GM12878 (cell line): Measurements from ENCODE around the gene JCHAIN. TPM values are rescaled to one million over a fixed set of nuclear protein-coding genes. Genes with fewer than 3 reads are reported as not detected.

ENCODE experiments used
- ATF3 ChIP-seq: IDR thresholded peaks from 2 replicates; pipeline ENCODE4 v1.6.1; 2011; ENCODE audit warnings: low read depth, mild to moderate bottlenecking, low read length, moderate library complexity, borderline replicate concordance; ENCODE audit errors: extremely low read depth
- BHLHE40 ChIP-seq, 2 experiments: fragments of 450-650 bp in 1 of 2; IDR thresholded peaks; 2 replicates each; pipeline ENCODE4 v1.6.1; 2011 to 2017; ENCODE audit warnings: low read depth in 2 of 2, borderline replicate concordance in 1 of 2, improper control_type of control experiment in 1 of 2, low read length in 1 of 2, mild to moderate bottlenecking in 1 of 2
- CBX3 ChIP-seq: fragments of 200-600 bp; sonication (generic); IDR thresholded peaks from 2 replicates; pipeline ENCODE4 v1.6.1; 2016; ENCODE audit warnings: low read depth, borderline replicate concordance
- DPF2 ChIP-seq: fragments of 450-650 bp; IDR thresholded peaks from 2 replicates; pipeline ENCODE4 v1.6.1; 2017; ENCODE audit warnings: mild to moderate bottlenecking
- E4F1 ChIP-seq: fragments of 450-650 bp; IDR thresholded peaks from 2 replicates; pipeline ENCODE4 v1.6.1; 2018; ENCODE audit warnings: borderline replicate concordance, mild to moderate bottlenecking; ENCODE audit not compliant: partially characterized antibody
- FOS ChIP-seq: IDR thresholded peaks from 3 replicates; pipeline ENCODE4 v1.6.1; 2011; ENCODE audit warnings: borderline replicate concordance; ENCODE audit not compliant: insufficient read length; ENCODE audit errors: extremely low read depth
- FOXK2 ChIP-seq: fragments of 450-650 bp; IDR thresholded peaks from 2 replicates; pipeline ENCODE4 v1.6.1; 2017; ENCODE audit warnings: mild to moderate bottlenecking, moderate library complexity
- HCFC1 ChIP-seq: fragments of 150-350 bp; IDR thresholded peaks from 2 replicates; pipeline ENCODE4 v1.6.1; 2014; ENCODE audit warnings: low read length
- HSF1 ChIP-seq: fragments of 150-350 bp; IDR thresholded peaks from 2 replicates; pipeline ENCODE4 v1.6.1; 2014; ENCODE audit warnings: mild to moderate bottlenecking, low read depth, low read length
- IKZF2 ChIP-seq, 2 experiments: fragments of 450-650 bp; IDR thresholded peaks; 2 replicates each; pipeline ENCODE4 v1.6.1; 2017; ENCODE audit warnings: mild to moderate bottlenecking in 2 of 2, moderate library complexity in 2 of 2
- MTA2 ChIP-seq: fragments of 450-650 bp; IDR thresholded peaks from 2 replicates; pipeline ENCODE4 v1.6.1; 2016; ENCODE audit warnings: low read depth, mild to moderate bottlenecking, moderate library complexity
- NR2F1 ChIP-seq: fragments of 450-650 bp; conservative IDR thresholded peaks from 2 replicates; pipeline ENCODE4 v1.6.1; 2017; ENCODE audit warnings: mild to moderate bottlenecking
- NRF1 ChIP-seq: conservative IDR thresholded peaks from 2 replicates; pipeline ENCODE4 v1.6.1; 2011; ENCODE audit warnings: mild to moderate bottlenecking, low read depth, low read length, improper control_type of control experiment
- POU2F2 ChIP-seq: IDR thresholded peaks from 3 replicates; pipeline ENCODE4 v1.6.1; 2011; ENCODE audit warnings: low read depth, mild to moderate bottlenecking, low read length, borderline replicate concordance
- SMC3 ChIP-seq: IDR thresholded peaks from 2 replicates; pipeline ENCODE4 v1.6.1; 2011; ENCODE audit warnings: low read length, improper control_type of control experiment, borderline replicate concordance
- SP1 ChIP-seq: IDR thresholded peaks from one replicate; pipeline ENCODE4 v1.6.1; 2011; ENCODE audit warnings: low read depth, low read length
- SREBF2 ChIP-seq: IDR thresholded peaks from 2 replicates; pipeline ENCODE4 v1.6.1; 2012; ENCODE audit warnings: mild to moderate bottlenecking, low read length
- STAT1 ChIP-seq: fragments of 450-650 bp; conservative IDR thresholded peaks from 2 replicates; pipeline ENCODE4 v1.6.1; 2014; ENCODE audit warnings: antibody characterized with exemption, mild to moderate bottlenecking
- TARDBP ChIP-seq: IDR thresholded peaks from 2 replicates; pipeline ENCODE4 v1.6.1; 2016; ENCODE audit warnings: borderline replicate concordance
- USF2 ChIP-seq: IDR thresholded peaks from 2 replicates; pipeline ENCODE4 v1.6.1; 2011; ENCODE audit warnings: low read depth, low read length, improper control_type of control experiment, borderline replicate concordance
- ZNF207 ChIP-seq: fragments of 450-650 bp; IDR thresholded peaks from 2 replicates; pipeline ENCODE4 v1.6.1; 2014; ENCODE audit warnings: antibody characterized with exemption, mild to moderate bottlenecking, borderline replicate concordance
- ZNF217 ChIP-seq: fragments of 450-650 bp; IDR thresholded peaks from 2 replicates; pipeline ENCODE4 v1.6.1; 2017; ENCODE audit warnings: antibody characterized with exemption, mild to moderate bottlenecking
- ZNF384 ChIP-seq: IDR thresholded peaks from 2 replicates; pipeline ENCODE4 v1.6.1; 2012; ENCODE audit warnings: low read depth, mild to moderate bottlenecking, low read length, improper control_type of control experiment, borderline replicate concordance
- polyA plus RNA-seq, 11 experiments: library from polyadenylated mRNA; depleted of rRNA in 4 of 11; unstranded in 6 of 11; stranded (reverse) in 5 of 11; fragments of >200 nt; fragmentation: Nextera tagmentation in 4 of 11; fragmentation: Illumina TruSeq in 1 of 11; extraction: Ambion mirVana in 4 of 11; extraction: Trizol in 1 of 11; gene quantifications; 1 replicate in 1 of 11; 2 replicates in 10 of 11; pipeline versions ENCODE4 v1.2.1 to v1.2.3, GENCODE V29; 2011 to 2016; ENCODE audit warnings: inconsistent platforms in 2 of 11, missing spikeins in 2 of 11, low read depth in 1 of 11
- total RNA-seq, 4 experiments: library from RNA; depleted of rRNA in 3 of 4; stranded (reverse); fragments of >200 nt in 3 of 4; fragmentation: Illumina TruSeq in 1 of 4; extraction: Trizol in 1 of 4; gene quantifications; 2 replicates each; pipeline versions ENCODE4 v1.2.1 to v1.2.3, GENCODE V29; 2013 to 2021
- TF ChIP-seq, protein P1 (sequence below): fragments of 450-650 bp; IDR thresholded peaks from 2 replicates; pipeline ENCODE4 v1.6.1; 2017; ENCODE audit warnings: borderline replicate concordance

Gene JCHAIN
- total and polyA plus RNA-seq, 10 of the 15 experiments (the other 5 are each of a cell fraction or from before 2014, with no cell fraction given) = 188 to 1,045 (median 486) TPM

DNA sequence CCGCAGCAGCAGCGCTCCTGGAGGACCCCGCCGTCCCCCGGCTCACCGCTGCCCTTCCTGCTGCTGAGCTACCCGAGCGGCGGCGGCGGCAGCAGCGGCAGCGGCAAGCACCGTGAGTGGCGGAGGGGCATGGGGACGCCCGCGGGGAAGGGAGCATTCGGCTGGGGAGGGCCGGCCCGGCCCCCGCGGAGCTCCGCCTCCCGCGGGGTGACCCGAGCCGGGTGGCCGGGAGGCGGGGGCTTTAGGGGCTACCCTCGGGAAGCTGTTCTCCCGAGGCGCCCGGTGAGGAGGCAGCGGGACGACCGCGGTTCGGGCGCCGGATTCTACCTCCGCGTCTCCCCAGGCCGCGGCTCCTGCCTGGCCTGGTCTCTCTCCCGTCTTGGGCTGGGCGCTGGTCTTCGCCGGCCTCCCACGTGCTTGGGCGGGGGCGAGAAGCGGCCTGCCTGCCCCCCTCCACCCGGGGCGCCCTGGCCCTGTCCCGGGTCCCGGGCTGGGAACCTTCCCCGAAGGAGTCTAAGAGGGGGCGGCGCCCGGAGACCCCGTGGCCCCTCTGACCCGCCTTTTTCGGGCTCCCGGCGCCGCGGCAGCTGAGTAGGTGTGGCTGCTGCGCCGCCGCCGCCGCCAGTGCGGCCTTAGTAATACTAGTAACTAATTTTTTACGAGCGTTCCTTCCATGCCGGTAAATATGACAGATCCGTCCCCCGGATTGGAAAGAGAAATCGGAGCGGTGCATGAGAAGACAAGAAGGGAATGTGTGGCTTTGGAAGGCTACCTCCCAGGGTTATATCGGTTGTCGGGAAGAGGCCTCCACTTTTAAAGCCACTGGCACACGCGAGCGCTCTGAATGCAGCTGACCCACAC lies 39.1 kb upstream of the JCHAIN start (continued):
- TF ChIP-seq STAT1 (no peak), SP1 (no peak), USF2 (no peak), HCFC1 (no peak), ZNF384 (no peak), MTA2 (no peak), TARDBP (no peak), NRF1 (no peak), CBX3 (no peak), IKZF2 (IDR thresholded peaks at IDR 0.05) (peak; percentile 43 to 57; a peak in 3 of 4 replicates), E4F1 (no peak), FOS (no peak), ZNF207 (no peak), NR2F1 (peak; percentile 75), ZNF217 (no peak), POU2F2 (no peak), DPF2 (no peak), SMC3 (no peak), HSF1 (no peak), ATF3 (no peak), FOXK2 (no peak), BHLHE40 (IDR thresholded peaks at IDR 0.05; ENCODE audit: borderline replicate concordance in 1 of 2, low read depth in 2 of 2, low read length in 1 of 2) (peak in 1 of 2 experiments; percentile 84; a peak in 2 of 4 replicates), SREBF2 (no peak)
- TF ChIP-seq, protein P1, sequence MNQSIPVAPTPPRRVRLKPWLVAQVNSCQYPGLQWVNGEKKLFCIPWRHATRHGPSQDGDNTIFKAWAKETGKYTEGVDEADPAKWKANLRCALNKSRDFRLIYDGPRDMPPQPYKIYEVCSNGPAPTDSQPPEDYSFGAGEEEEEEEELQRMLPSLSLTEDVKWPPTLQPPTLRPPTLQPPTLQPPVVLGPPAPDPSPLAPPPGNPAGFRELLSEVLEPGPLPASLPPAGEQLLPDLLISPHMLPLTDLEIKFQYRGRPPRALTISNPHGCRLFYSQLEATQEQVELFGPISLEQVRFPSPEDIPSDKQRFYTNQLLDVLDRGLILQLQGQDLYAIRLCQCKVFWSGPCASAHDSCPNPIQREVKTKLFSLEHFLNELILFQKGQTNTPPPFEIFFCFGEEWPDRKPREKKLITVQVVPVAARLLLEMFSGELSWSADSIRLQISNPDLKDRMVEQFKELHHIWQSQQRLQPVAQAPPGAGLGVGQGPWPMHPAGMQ = no peak
